ENCODE measurements around the gene MPC2.

The MPC2 gene

GRCh38 chr1:167912294-167912693 is 24.6 kb downstream of the MPC2 start:
- no peak for DNase-seq
- WGBS (ENCODE audit: extremely low coverage, insufficient coverage, insufficient read length), result no CpG with 5 or more reads among the region's 7 CpGs
- no peak overlapping the region for H3K27ac ChIP-seq (ENCODE audit: low read depth, low read length)
- H3K79me2 ChIP-seq (ENCODE audit: control insufficient read depth, insufficient read depth, low read length, poor library complexity), result peaks cover 3% of the 10 kb centered on the region
- H3K4me1 ChIP-seq (ENCODE audit: control insufficient read depth in 1 of 2, insufficient read depth in 2 of 2, low read length in 2 of 2), result peaks cover 3 to 6% of the 10 kb centered on the region in 2 experiments
- no peak overlapping the region for H3K4me3 ChIP-seq (ENCODE audit: low read depth, low read length)
- no peak overlapping the region for H2BK5ac ChIP-seq (ENCODE audit: low read depth, low read length, poor library complexity)
- no peaks in the 10 kb centered on the region for H3K27me3 ChIP-seq (ENCODE audit: insufficient read depth, low read length)
- no peak overlapping the region for H3K9ac ChIP-seq (ENCODE audit: low read length)
- no peak overlapping the region for H3K4ac ChIP-seq (ENCODE audit: low read depth, low read length)
- H4K12ac ChIP-seq (ENCODE audit: low read depth, low read length), result no peak overlapping the region
- H2AK5ac ChIP-seq (ENCODE audit: low read length), result no peak overlapping the region
- H4K91ac ChIP-seq (ENCODE audit: low read depth, low read length), result no peak overlapping the region
- no peak overlapping the region for H4K8ac ChIP-seq (ENCODE audit: low read depth, low read length)
- H3K9me3 ChIP-seq (ENCODE audit: insufficient read depth, low read depth, low read length), result peaks cover 2% of the 10 kb centered on the region
- H3K36me3 ChIP-seq (ENCODE audit: control insufficient read depth in 1 of 2, insufficient read depth in 2 of 2, low read length in 2 of 2), result peaks cover 2 to 4% of the 10 kb centered on the region in 2 experiments
- no peak overlapping the region for H3K18ac ChIP-seq (ENCODE audit: low read length)
- H2BK120ac ChIP-seq (ENCODE audit: insufficient read depth, low read length, poor library complexity), result no peak overlapping the region
- H3K79me1 ChIP-seq (ENCODE audit: low read length), result no peaks in the 10 kb centered on the region
- no peak overlapping the region for H3K4me2 ChIP-seq (ENCODE audit: low read length)
- H2AFZ ChIP-seq (ENCODE audit: insufficient read depth, low read length, poor library complexity), result no peak overlapping the region
- H2BK12ac ChIP-seq (ENCODE audit: low read length), result no peak overlapping the region
- H3K23ac ChIP-seq (ENCODE audit: low read length), result no peak overlapping the region
- no peak overlapping the region for H3K14ac ChIP-seq (ENCODE audit: low read length)

GRCh38 chr1:167911413-167911812 is 25.5 kb downstream of the MPC2 start:
- Histone ChIP-seq H3K4me3 (ENCODE audit: low read depth, low read length) (no peak overlapping the region), H2AFZ (ENCODE audit: insufficient read depth, low read length, poor library complexity) (no peak overlapping the region), H4K91ac (ENCODE audit: low read depth, low read length) (no peak overlapping the region), H3K9ac (ENCODE audit: low read length) (no peak overlapping the region), H3K23ac (ENCODE audit: low read length) (no peak overlapping the region), H3K79me2 (ENCODE audit: control insufficient read depth, insufficient read depth, low read length, poor library complexity) (peaks cover 3% of the 10 kb centered on the region), H3K27me3 (ENCODE audit: insufficient read depth, low read length) (no peaks in the 10 kb centered on the region), H3K4me1 (ENCODE audit: control insufficient read depth in 1 of 2, insufficient read depth in 2 of 2, low read length in 2 of 2) (peaks cover 3 to 6% of the 10 kb centered on the region in 2 experiments), H3K18ac (ENCODE audit: low read length) (no peak overlapping the region), H3K79me1 (ENCODE audit: low read length) (no peaks in the 10 kb centered on the region), H2BK120ac (ENCODE audit: insufficient read depth, low read length, poor library complexity) (no peak overlapping the region), H2BK12ac (ENCODE audit: low read length) (no peak overlapping the region), H3K36me3 (ENCODE audit: control insufficient read depth in 1 of 2, insufficient read depth in 2 of 2, low read length in 2 of 2) (peaks cover 2% of the 10 kb centered on the region in 2 experiments), H4K12ac (ENCODE audit: low read depth, low read length) (no peak overlapping the region), H2BK5ac (ENCODE audit: low read depth, low read length, poor library complexity) (no peak overlapping the region), H2AK5ac (ENCODE audit: low read length) (no peak overlapping the region), H3K14ac (ENCODE audit: low read length) (no peak overlapping the region), H3K4ac (ENCODE audit: low read depth, low read length) (no peak overlapping the region), H3K4me2 (ENCODE audit: low read length) (no peak overlapping the region), H3K27ac (ENCODE audit: low read depth, low read length) (no peak overlapping the region), H3K9me3 (ENCODE audit: insufficient read depth, low read depth, low read length) (peaks cover 2% of the 10 kb centered on the region), H4K8ac (ENCODE audit: low read depth, low read length) (no peak overlapping the region)
- DNase-seq, result no peak
- no CpG with 5 or more reads among the region's 8 CpGs for WGBS (ENCODE audit: extremely low coverage, insufficient coverage, insufficient read length)

- no peak overlapping the region for H2BK5ac ChIP-seq (ENCODE audit: low read depth, low read length, poor library complexity)
- no peak overlapping the region for H2BK12ac ChIP-seq (ENCODE audit: low read length)
- no peak overlapping the region for H2AFZ ChIP-seq (ENCODE audit: insufficient read depth, low read length, poor library complexity)
- H3K36me3 ChIP-seq (ENCODE audit: control insufficient read depth in 1 of 2, insufficient read depth in 2 of 2, low read length in 2 of 2), result peaks cover 1 to 2% of the 10 kb centered on the region in 2 experiments
- peak overlapping the region; percentile 63 for H3K9ac ChIP-seq (ENCODE audit: low read length)
- no peak overlapping the region for H3K4me3 ChIP-seq (ENCODE audit: low read depth, low read length)
- peak overlapping the region; percentile 50 for H3K4ac ChIP-seq (ENCODE audit: low read depth, low read length)
- no CpG with 5 or more reads among the region's 2 CpGs for WGBS (ENCODE audit: extremely low coverage, insufficient coverage, insufficient read length)
- H3K4me2 ChIP-seq (ENCODE audit: low read length), result no peak overlapping the region
- H4K12ac ChIP-seq (ENCODE audit: low read depth, low read length), result no peak overlapping the region
- no peak overlapping the region for H3K18ac ChIP-seq (ENCODE audit: low read length)
- no peak overlapping the region for H3K14ac ChIP-seq (ENCODE audit: low read length)
- H3K79me2 ChIP-seq (ENCODE audit: control insufficient read depth, insufficient read depth, low read length, poor library complexity), result peaks cover 3% of the 10 kb centered on the region
- no peak for DNase-seq
- H3K79me1 ChIP-seq (ENCODE audit: low read length), result no peaks in the 10 kb centered on the region
- peaks cover 2% of the 10 kb centered on the region for H3K9me3 ChIP-seq (ENCODE audit: insufficient read depth, low read depth, low read length)
- peaks cover 3 to 6% of the 10 kb centered on the region in 2 experiments for H3K4me1 ChIP-seq (ENCODE audit: control insufficient read depth in 1 of 2, insufficient read depth in 2 of 2, low read length in 2 of 2)
- no peak overlapping the region for H2AK5ac ChIP-seq (ENCODE audit: low read length)
- H3K23ac ChIP-seq (ENCODE audit: low read length), result no peak overlapping the region
- H4K91ac ChIP-seq (ENCODE audit: low read depth, low read length), result no peak overlapping the region
- no peak overlapping the region for H3K27ac ChIP-seq (ENCODE audit: low read depth, low read length)
- H2BK120ac ChIP-seq (ENCODE audit: insufficient read depth, low read length, poor library complexity), result no peak overlapping the region
- no peak overlapping the region for H4K8ac ChIP-seq (ENCODE audit: low read depth, low read length)
- H3K27me3 ChIP-seq (ENCODE audit: insufficient read depth, low read length), result no peaks in the 10 kb centered on the region
Observed at GRCh38 chr1:167910530-167910929, 26.3 kb downstream of the MPC2 start.

- WGBS (ENCODE audit: extremely low coverage, insufficient coverage, insufficient read length), result no CpG with 5 or more reads among the region's 6 CpGs
Observed at GRCh38 chr1:167909691-167910180, 27.1 kb downstream of the MPC2 start.

More at GRCh38 chr1:167909691-167910180, 27.1 kb downstream of the MPC2 start:
- Histone ChIP-seq H4K12ac (ENCODE audit: low read depth, low read length) (no peak overlapping the region), H3K4me3 (ENCODE audit: low read depth, low read length) (no peak overlapping the region), H3K27ac (ENCODE audit: low read depth, low read length) (no peak overlapping the region), H3K79me2 (ENCODE audit: control insufficient read depth, insufficient read depth, low read length, poor library complexity) (peaks cover 3% of the 10 kb centered on the region), H2BK120ac (ENCODE audit: insufficient read depth, low read length, poor library complexity) (no peak overlapping the region), H3K36me3 (ENCODE audit: control insufficient read depth in 1 of 2, insufficient read depth in 2 of 2, low read length in 2 of 2) (peaks cover 0 to 2% of the 10 kb centered on the region in 2 experiments), H3K4me1 (ENCODE audit: control insufficient read depth in 1 of 2, insufficient read depth in 2 of 2, low read length in 2 of 2) (peaks cover 6 to 8% of the 10 kb centered on the region in 2 experiments), H2BK5ac (ENCODE audit: low read depth, low read length, poor library complexity) (no peak overlapping the region), H3K4me2 (ENCODE audit: low read length) (no peak overlapping the region), H3K18ac (ENCODE audit: low read length) (no peak overlapping the region), H3K23ac (ENCODE audit: low read length) (no peak overlapping the region), H2AFZ (ENCODE audit: insufficient read depth, low read length, poor library complexity) (no peak overlapping the region), H3K14ac (ENCODE audit: low read length) (no peak overlapping the region), H2AK5ac (ENCODE audit: low read length) (no peak overlapping the region), H4K91ac (ENCODE audit: low read depth, low read length) (no peak overlapping the region), H3K4ac (ENCODE audit: low read depth, low read length) (no peak overlapping the region), H4K8ac (ENCODE audit: low read depth, low read length) (no peak overlapping the region), H2BK12ac (ENCODE audit: low read length) (no peak overlapping the region), H3K9me3 (ENCODE audit: insufficient read depth, low read depth, low read length) (peaks cover 2% of the 10 kb centered on the region), H3K9ac (ENCODE audit: low read length) (no peak overlapping the region), H3K79me1 (ENCODE audit: low read length) (no peaks in the 10 kb centered on the region), H3K27me3 (ENCODE audit: insufficient read depth, low read length) (no peaks in the 10 kb centered on the region)
- DNase-seq, result peak; percentile 67 to 84
